ENCODE results near the gene GLCCI1.
"Not testable (repeated sequence)": the region's sequence is repeated elsewhere in the genome, so short reads cannot be mapped to it uniquely, and the experiment has no call there.

The GLCCI1 gene

GRCh38 chr7:7988706-7989105 lies 20.1 kb downstream of the GLCCI1 start:
- DNase-seq (ENCODE audit: extremely low read depth in 1 of 2, low read depth in 1 of 2), result no peak

- no peak for DNase-seq (ENCODE audit: extremely low read depth in 1 of 2, low read depth in 1 of 2)
These were observed 20.5 kb downstream of the GLCCI1 start for GRCh38 chr7:7989133-7989532.

- DNase-seq (ENCODE audit: extremely low read depth in 1 of 2, low read depth in 1 of 2), result no peak
These were observed 21.2 kb downstream of the GLCCI1 start for GRCh38 chr7:7989616-7990440.

GRCh38 chr7:7990441-7990761 lies 21.8 kb downstream of the GLCCI1 start:
- no peak for DNase-seq (ENCODE audit: extremely low read depth in 1 of 2, low read depth in 1 of 2)

GRCh38 chr7:7992506-7992905 lies 23.9 kb downstream of the GLCCI1 start:
- DNase-seq (ENCODE audit: extremely low read depth in 1 of 2, low read depth in 1 of 2), result no peak

- DNase-seq (ENCODE audit: extremely low read depth in 1 of 2, low read depth in 1 of 2), result not testable (repeated sequence)
These were observed 26.8 kb downstream of the GLCCI1 start for GRCh38 chr7:7995348-7995747.

GRCh38 chr7:7996568-7996967 lies 28.0 kb downstream of the GLCCI1 start:
- DNase-seq (ENCODE audit: extremely low read depth in 1 of 2, low read depth in 1 of 2), result no peak

GRCh38 chr7:8000315-8000941 lies 31.8 kb downstream of the GLCCI1 start:
- DNase-seq (ENCODE audit: extremely low read depth in 1 of 2, low read depth in 1 of 2), result no peak

GRCh38 chr7:8003077-8003476 lies 34.5 kb downstream of the GLCCI1 start:
- DNase-seq (ENCODE audit: extremely low read depth in 1 of 2, low read depth in 1 of 2), result no peak

- no peak for DNase-seq (ENCODE audit: extremely low read depth in 1 of 2, low read depth in 1 of 2)
These were observed 36.7 kb downstream of the GLCCI1 start for GRCh38 chr7:8005279-8005678.

- no peak for DNase-seq (ENCODE audit: extremely low read depth in 1 of 2, low read depth in 1 of 2)
These were observed 45.8 kb downstream of the GLCCI1 start for GRCh38 chr7:8014399-8014798.

- no peak for DNase-seq (ENCODE audit: extremely low read depth in 1 of 2, low read depth in 1 of 2)
These were observed 46.6 kb downstream of the GLCCI1 start for GRCh38 chr7:8015100-8015745.

- no peak for DNase-seq (ENCODE audit: extremely low read depth in 1 of 2, low read depth in 1 of 2)
These were observed 47.1 kb downstream of the GLCCI1 start for GRCh38 chr7:8015746-8016120.

- no peak for DNase-seq (ENCODE audit: extremely low read depth in 1 of 2, low read depth in 1 of 2)
These were observed 48.8 kb downstream of the GLCCI1 start for GRCh38 chr7:8017423-8017822.

- DNase-seq (ENCODE audit: extremely low read depth in 1 of 2, low read depth in 1 of 2), result no peak
These were observed 50.4 kb downstream of the GLCCI1 start for GRCh38 chr7:8018961-8019360.

- no peak for DNase-seq (ENCODE audit: extremely low read depth in 1 of 2, low read depth in 1 of 2)
These were observed 54.0 kb downstream of the GLCCI1 start for GRCh38 chr7:8022628-8023027.

GRCh38 chr7:8035192-8035591 lies 66.6 kb downstream of the GLCCI1 start:
- DNase-seq (ENCODE audit: extremely low read depth in 1 of 2, low read depth in 1 of 2), result no peak

GRCh38 chr7:8035647-8036518 lies 67.3 kb downstream of the GLCCI1 start:
- no peak for DNase-seq (ENCODE audit: extremely low read depth in 1 of 2, low read depth in 1 of 2)

GRCh38 chr7:8037151-8037550 lies 68.6 kb downstream of the GLCCI1 start:
- DNase-seq (ENCODE audit: extremely low read depth in 1 of 2, low read depth in 1 of 2), result no peak

GRCh38 chr7:8040768-8041369 lies 72.3 kb downstream of the GLCCI1 start:
- DNase-seq (ENCODE audit: extremely low read depth in 1 of 2, low read depth in 1 of 2), result no peak
